ENCODE measurements around the gene GLRX5.
A peak's percentile ranks its signal among the peaks of the same experiment; 100 is the strongest.
"Not testable (repeated sequence)": the region's sequence is repeated elsewhere in the genome, so short reads cannot be mapped to it uniquely, and the experiment has no call there.

Gene GLRX5

DNA sequence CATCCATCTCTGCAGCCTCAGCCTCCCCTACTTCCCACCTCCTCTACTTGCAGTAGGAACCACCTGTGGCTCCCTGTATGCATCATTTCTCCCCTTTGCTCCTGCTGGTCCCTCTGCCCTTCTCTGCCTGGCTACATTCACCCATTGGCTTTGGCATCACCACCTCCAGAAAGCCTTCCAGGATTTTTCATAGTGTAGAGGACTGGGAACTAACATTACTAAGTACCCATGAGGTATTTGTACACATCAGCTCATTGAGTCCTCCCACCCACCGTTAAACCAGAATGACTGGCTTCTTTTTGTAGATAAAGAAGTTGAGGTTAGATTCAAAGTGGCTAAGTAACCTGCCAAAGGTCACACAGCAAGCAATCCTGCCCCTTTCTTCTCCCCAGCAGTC lies 35.5 kb upstream of the GLRX5 start:
- DNase-seq (ENCODE audit: low spot score), result no peak

DNA sequence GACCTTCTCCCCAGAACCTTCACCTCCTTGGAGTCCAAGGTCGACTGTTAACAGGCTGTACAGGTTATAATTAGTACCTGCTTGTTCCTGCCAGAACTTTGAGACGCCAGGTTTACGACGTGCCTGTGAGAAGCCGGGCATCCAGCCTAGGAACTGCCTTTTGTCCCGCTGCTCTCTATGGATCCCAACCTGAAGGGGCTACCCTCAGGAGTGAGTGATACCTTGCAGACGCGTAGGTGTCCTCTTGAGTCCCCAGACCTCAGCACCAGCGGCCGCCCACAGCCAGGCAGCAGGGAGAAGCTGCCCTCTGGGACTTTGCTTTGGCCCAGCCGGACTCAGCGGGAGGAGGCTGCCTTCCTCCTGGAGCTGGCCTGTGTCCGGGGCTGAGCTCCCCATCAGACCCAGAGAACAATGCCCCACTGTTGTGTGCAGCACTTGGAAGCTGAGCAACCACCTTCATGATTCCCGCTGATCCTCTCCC lies 34.6 kb upstream of the GLRX5 start:
- DNase-seq (ENCODE audit: low spot score), result no peak

DNA sequence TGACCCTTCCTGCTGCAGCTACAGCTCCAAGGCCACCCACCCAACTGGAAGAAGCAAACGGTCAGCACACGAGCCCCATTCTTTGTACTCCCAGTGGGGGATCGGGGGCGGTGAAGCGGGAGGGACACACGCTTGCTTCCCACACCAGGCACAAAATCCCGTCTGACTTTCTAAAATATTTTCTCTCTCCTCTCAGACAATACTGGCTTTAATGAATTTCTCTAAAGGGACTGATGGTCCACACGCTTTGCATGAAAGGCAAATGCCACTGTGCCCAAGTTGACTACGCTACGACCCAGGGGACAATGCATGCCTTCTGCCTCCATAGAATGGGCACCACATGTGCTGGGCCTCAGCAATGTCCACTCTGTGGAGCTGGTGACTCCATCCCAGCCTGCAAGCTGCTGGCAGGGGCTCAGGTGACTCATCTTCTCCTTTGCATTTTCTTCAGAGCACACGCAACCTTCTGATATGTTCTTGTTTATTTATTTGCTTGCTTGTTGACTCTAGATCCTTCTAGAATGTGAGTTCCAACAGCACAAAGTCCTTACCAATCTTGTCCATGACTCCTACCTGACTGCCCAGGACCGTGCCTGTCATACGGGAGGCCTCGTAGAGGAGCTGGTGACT lies 34.0 kb upstream of the GLRX5 start:
- no peak for DNase-seq (ENCODE audit: low spot score)

DNA sequence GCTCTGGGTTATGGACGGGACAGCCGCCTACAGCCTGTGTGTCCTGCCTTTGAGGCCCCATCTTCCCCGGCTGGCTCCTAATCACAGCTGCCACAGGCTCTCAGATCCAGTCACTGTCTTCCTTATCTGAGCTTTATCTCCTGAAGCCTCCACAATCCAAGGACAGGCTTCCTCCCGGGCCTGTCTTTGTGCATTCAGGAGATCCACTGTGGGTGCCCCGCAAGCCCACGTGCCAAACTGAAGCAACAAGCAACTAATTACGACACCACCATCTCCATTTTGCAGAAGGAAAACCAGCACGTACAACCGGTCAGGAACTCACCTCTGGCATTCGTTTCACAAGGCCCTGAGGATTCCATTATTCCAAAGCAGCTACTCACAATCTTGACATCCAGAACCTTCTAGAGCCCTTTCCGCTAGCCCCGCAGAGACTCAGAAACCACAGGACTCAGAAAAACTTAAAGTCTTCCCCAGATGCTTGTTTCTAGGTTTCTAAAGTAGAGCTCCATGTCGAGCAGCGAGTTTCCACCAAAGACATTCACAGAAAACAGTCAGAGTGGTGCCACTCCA lies 32.4 kb upstream of the GLRX5 start:
- no peak for DNase-seq (ENCODE audit: low spot score)

GRCh38 chr14:95503365-95504134 lies 31.3 kb upstream of the GLRX5 start:
- no peak for DNase-seq (ENCODE audit: low spot score)

- DNase-seq (ENCODE audit: low spot score), result peak; percentile 70
Measured at GRCh38 chr14:95504135-95505029, 30.5 kb upstream of the GLRX5 start.

- DNase-seq (ENCODE audit: low spot score), result no peak
Measured at GRCh38 chr14:95505030-95505589, 29.7 kb upstream of the GLRX5 start.

- DNase-seq (ENCODE audit: low spot score), result no peak
Measured at GRCh38 chr14:95507174-95507573, 27.7 kb upstream of the GLRX5 start.

DNA sequence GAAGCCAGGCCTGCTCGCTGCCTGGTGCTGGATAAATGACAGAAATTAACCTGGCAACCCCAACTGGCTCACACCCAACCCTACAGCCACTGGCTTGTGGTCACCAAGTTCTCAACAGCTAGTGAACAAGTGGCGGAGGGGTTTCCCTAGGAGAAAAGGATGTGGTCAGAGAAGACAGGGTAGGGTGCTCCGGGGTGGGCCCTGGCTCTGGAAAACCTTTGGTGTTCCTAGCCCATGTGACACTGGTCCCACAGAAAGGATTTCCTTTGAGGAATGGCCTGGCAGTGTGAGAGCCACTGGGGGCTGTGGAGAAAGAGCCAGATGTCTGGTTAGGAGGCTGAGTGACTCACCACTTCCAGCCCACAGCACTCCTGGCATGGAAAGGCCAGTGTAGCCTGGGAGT lies 27.1 kb upstream of the GLRX5 start:
- DNase-seq (ENCODE audit: low spot score), result no peak

DNA sequence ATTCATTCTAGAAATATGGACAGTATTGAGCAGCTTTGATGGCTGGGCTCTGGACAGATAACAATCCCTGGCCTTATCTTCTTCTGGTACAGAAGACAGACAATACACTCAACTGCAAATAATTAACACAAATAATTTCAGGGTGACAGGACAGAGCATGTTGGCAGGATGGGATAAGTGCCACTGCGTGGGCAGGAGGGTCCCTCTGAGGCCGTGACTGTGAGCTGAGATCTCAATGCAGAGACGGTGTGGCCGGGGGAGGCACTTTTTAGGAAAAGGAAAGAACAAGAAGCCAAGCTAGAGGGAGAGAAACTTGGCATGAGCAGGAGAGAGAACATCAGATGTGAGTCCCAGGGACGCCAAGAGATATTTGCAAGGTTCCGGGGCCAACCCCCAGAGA lies 26.5 kb upstream of the GLRX5 start:
- no peak for DNase-seq (ENCODE audit: low spot score)

GRCh38 chr14:95509495-95509894 lies 25.4 kb upstream of the GLRX5 start:
- DNase-seq (ENCODE audit: low spot score), result no peak

GRCh38 chr14:95510344-95510743 lies 24.5 kb upstream of the GLRX5 start:
- not testable (repeated sequence) for DNase-seq (ENCODE audit: low spot score)

- DNase-seq (ENCODE audit: low spot score), result no peak
Measured at GRCh38 chr14:95510804-95511203, 24.0 kb upstream of the GLRX5 start.

DNA sequence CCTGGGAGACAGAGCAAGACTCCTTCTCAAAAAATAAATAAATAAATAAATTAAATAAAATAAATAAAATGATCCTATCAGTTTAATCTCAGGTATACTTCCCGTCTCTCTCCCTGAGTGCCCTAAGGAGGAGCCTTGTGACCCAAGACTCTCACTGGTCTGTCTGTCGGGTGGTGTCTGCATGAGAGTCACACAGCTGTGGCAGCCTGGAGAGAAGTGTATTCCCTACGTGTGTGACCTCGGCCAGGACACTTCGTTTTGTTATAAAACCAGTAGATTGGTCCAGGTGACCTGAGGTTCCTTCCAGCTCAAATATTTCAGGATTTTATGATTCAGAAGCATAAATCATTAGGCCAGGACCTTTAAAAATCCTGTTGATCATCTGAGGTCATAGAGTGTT lies 23.2 kb upstream of the GLRX5 start:
- DNase-seq (ENCODE audit: low spot score), result no peak

DNA sequence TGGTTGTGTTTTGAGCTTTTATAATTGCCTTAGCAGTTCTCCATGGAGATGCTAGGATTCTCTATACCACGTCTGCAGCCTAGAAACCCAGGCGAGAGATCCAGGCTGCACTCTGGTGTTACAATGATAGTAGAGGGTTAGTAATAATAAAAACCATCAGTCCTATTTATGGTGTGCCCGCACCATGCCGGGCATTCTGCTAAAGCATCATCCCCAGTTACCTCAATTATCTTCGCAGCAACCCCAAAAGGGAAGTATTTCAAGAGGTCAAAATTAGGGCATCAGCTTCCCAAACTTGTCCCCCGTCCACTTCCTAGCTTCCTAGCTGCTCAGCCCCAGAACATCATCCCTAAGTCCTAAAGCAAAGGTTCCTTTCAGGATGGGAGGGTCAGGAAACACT lies 21.6 kb upstream of the GLRX5 start:
- no peak for DNase-seq (ENCODE audit: low spot score)

- no peak for DNase-seq (ENCODE audit: low spot score)
Measured at GRCh38 chr14:95514131-95515079, 20.4 kb upstream of the GLRX5 start.

DNA sequence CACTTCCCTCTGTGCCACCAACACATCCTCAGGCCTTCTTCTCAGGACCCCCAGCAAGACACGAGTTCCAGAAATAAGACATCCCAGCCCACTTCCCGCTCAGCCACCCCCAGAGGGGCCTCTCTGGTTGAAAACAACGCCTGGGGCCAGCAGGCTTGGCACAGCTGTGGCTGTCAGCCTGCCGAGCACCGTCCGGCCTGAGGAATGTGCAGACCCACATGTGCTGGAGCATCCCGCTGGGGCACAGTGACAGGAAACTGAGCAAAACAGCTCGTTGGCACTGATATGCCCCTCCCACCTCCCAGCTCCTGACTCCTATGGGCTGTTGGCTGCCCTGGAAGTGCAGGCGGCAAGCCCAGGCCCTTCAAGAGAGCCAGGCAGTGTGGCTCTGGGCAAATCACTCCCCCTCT lies 19.8 kb upstream of the GLRX5 start:
- DNase-seq (ENCODE audit: low spot score), result no peak

DNA sequence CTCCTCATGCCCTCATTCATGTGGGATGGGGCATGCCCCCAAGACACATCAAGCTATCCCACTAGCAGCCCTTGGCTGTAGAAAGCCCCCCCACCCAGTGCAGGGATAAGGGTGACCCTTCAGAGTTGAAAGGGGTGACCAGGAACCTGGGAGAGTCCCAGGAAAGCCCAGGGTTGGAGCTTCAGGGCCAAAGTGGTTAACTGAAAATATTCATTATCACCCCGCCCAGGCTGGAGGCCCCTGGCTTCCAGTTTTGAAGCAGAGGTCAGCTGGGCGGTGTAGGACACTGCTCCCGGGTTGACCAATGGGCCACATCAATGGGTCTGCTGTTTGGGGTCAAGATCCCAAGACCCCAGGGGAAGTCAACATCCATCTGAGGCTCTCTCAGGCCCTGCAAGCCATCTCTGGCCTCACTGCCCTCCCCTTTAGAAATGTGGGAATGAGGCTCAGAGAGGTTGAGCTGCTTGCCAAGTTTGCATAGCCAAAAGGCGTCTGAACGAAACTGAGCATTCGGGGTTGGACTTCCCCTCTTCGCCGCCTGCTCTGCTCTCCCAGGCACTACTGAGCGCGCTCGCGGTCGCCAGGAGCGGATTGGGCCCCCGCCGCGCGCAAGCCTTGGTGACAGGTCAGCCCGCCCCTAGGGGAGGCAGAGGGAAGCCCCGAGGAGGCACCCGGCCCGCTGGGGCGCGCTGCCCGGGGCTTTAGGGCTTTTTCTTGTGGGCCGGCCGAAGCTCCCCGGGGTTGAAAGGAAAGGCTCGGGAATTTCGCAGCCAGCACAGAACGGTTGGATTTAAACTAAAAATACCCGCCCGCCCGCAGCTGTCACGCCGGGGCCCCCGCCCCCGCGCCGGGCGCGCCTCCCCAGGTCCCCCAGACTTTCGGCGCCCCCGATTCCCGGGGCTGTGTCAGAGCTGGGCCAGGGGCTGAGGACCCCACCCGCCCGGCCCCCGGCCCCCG lies 19.0 kb upstream of the GLRX5 start:
- DNase-seq (ENCODE audit: low spot score), result peak; percentile 91

GRCh38 chr14:95516554-95517181 lies 18.2 kb upstream of the GLRX5 start, which contains the start of gene SYNE3:
Gene SYNE3, minus strand, starts transcription at chr14:95516650. Its CDS starts 40,829 bp downstream, at chr14:95475821.
- peak; percentile 58 for DNase-seq (ENCODE audit: low spot score)
